ENCODE results near the gene PAX5.

PAX5 gene

DNA sequence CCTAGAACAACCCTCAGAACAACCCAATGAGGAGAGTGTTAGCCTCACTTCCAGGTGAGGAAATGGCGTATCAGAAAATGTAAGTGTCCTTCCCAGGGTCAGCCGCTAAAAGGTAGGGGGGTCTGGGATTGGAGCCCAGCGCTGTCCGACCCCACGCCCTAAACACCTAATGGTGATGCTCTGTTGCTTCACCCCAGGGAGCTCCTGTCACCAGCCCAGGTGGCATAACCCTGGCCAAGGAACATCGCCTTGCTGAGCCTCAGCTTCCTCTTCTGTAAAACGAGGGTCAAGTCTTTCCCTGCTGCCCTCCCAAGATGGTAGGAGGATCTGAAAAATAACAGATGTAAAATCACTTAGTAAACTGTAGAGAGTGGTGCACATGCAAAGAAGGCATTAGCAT is 132.5 kb downstream of the PAX5 start:
- DNase-seq (ENCODE audit: low read depth), result no peak

DNA sequence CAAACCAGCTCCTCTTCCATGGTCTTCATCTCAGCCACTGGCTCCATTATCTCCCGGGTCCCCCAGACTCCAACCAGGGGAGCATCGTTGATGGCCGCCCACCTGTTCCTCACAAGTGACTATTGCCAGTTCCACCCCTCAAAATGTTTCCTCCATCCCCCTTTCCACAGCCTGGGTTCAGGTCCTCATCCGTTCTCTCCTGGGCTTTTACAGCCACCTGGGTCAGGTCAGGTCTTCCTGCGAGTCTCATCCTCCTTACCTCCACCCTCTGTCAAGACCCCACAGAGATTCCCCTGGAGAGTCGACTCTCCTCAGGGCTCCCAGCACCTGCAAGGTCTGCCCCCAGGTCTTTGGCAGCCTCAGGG is 133.2 kb downstream of the PAX5 start:
- no peak for DNase-seq (ENCODE audit: low read depth)

DNA sequence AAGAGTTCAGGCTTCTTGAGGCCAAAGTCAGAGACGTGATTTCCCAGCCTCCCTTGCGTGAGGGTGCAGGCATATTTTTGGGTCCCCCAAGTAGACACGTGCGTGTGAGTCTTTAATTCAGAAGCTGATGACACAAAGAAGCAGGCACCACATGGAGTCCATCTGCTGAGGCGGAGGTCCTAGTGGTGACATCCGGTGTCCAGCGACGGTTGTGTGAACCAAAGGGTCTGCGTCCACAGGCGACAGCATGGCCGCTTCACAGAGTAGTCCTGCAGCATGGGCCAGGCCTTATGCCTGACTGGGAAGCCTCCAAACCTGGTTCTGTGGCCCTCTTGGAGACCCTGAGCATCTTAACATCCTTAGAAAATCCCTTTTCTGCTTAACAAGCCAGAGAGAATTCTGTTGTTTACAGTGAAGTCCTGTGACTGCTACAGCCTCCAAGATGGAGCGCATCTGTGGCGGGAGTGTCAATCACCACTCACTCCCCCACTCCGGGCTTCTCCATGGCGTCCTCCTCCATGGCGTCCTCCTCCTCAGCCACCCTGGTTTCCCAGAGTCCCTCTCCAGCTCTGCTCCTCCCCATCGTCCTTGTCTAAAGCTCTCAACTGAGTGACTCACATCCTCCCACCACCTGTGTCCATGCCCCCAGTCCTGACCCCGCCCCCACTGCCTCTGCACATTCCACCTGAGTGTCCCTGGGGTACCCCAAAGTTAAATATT is 133.8 kb downstream of the PAX5 start:
- DNase-seq (ENCODE audit: low read depth), result no peak

DNA sequence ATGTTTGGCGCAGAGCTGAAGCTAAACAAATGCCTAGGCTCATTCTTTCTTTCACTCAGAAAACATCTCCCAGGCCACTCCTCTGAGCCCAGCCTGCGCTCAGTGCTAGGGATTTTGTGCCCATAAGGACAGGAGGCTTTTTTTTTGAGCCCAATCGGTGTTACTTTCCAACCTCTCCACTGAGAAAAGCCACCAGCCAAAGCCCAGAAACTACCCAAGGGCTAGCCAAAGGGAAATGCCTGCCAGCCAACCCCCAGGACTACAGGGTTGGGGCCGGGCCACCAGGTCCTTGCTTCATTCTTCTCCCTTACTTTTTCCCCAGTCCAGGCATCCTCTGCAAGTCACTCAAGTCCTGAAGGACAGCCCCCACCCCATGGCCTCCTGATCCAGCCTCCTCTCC is 134.7 kb downstream of the PAX5 start:
- no peak for DNase-seq (ENCODE audit: low read depth)

DNA sequence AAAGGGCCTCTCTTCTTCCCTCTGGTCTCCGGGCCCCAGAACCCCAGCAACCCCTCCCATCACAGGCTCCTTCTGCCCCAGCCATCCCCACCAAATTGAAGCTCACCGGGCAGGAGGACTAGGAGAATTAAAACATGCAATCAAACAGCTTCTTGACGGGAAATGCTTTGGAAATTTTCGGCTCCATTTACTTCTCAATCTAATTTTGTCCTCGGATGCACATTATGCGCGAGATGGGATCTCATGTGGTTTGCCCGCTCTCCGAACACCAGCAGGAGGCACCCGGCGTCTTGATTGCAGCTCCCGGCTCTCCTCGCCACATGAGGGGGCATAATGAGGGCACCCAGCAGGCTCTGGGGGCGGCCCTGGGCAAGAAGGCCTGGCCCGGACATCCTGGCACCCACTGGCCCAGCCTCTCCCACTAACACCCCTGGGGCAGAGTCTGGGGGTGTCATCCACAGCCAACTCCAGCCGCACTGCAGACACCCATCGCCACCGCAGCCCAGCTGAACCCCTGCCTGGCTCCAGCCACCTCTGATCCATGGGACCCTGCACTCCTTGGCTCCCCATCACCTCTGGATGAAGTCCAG is 135.5 kb downstream of the PAX5 start:
- DNase-seq (ENCODE audit: low read depth), result no peak

DNA sequence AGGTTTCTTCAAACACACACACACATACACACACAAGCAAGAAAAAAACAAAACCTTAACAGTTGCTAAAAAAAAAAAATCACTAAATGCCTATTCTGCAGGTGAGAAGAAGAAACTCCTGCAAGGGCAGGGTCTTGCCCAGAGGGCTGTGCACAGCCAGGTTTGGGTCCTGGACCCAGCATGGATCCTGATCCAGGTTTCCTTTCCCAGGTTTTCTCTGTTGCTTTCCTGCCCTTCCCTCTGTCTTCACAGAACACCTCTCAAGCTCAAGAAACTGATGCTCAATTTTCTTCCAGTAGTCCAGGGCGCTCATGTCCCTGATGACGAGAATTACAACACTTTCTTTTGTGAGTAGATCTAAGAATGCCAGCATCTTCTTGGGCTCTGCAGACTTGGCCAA is 136.6 kb downstream of the PAX5 start:
- no peak for DNase-seq (ENCODE audit: low read depth)

DNA sequence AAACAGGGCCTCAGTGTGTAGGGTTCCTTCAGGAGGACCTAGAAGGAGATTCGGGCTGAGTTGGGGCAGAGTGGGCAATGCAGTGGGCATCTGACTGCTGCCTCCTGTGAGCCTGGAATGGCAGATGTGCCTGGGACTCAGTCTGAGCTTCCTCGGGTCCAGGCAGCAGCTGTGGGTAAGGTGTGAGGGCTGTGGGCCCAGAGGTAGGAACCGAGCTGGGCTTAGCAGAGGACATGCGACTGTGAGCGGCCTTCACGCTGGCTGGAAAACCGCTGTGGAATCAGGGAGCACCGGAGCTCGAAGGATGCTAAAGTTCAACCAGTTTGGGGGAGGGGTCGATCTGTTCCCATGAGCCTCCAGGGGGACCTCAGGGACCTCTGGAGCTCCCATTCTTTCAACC is 137.0 kb downstream of the PAX5 start:
- no peak for DNase-seq (ENCODE audit: low read depth)

DNA sequence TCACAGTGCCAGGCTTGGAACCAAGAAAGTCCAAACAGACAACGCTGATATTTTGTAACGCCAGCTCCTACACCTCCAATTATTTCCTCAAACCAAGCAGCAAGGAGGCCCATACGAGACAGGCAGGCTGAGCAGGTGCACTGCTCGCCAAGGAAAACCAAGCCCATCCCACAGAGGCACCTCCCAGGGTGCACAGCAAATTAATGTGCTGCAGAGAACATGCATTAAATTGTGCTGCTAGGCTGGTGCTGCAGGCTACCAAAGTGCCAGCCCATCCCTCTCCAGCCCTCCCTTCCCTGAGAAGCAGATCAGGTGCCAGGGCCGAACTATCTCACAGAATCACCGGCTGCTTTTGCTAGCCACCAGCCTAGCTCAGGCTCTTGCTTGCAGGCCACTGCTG is 137.8 kb downstream of the PAX5 start:
- DNase-seq (ENCODE audit: low read depth), result no peak

DNA sequence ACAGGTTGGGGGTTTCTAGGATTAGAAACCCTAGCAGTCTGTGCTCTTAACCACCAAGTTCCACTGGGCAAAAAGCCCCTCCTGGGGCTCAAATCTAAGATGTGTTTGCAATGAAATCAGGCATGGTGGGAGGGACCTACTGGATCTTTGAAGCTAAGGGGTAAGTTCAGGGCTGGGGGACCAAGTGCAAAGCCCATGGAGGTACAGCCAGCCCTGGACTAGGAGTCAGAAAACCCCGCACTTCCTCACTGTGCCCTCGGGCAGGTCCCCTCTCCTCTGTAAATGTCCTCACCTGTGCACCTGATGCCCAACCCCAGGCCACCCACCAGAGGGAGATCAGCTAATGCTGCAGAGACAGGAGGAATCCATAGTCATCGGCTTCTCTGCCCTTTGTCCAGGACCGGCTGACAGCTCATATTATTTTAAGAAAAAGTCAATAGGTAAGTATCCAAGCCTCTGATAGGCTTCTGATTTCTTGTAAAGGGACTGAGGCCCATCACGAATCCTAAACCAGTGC is 138.3 kb downstream of the PAX5 start:
- DNase-seq (ENCODE audit: low read depth), result no peak

DNA sequence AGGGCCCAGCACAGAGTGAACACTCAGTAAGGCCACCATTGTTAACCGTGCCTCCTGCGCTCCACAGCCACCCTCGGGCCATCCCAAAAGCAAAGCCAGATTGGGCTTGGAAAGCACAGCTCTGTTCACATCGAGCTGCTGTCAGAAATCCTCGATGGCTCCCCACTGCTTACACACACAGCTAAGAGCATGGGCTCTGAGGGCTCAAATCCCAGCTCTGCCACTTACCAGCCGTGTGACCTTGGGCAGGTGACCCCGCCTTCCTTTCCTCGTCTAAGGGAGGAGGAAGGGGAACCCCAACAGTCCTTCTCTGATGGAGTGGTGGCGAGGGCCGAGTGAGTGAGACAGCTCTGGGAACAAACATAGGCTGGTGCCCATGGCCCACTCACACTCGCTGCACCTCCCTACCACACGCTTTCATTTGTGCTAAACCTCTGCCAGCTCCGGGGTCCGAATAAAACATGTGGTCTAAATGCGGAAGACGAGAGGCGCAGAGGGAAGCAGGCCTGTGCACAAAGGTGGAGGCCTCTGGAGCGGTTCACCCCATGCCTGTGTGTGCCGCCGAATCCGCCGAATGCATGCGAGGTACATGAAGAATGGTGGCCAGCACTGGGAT is 139.3 kb downstream of the PAX5 start:
- DNase-seq (ENCODE audit: low read depth), result no peak

DNA sequence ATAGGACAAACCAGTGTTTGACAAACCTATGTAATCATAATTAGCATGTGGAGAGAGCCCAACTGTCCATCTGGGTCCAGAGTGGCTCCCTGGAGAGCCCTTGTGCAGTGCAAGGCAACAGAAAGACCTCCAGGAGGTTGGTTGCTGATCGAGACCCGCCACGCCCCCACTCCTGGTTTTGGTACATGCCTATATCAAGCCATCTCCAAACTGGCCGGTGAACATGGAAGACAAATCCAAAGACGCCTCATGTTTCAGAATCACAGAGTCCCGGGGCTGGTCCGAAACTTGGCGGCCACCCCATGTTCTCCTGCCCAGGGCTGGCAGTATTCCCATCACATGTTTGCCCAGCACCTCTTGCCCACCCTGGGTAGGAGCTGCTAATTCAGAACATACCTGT is 140.2 kb downstream of the PAX5 start:
- DNase-seq (ENCODE audit: low read depth), result no peak

DNA sequence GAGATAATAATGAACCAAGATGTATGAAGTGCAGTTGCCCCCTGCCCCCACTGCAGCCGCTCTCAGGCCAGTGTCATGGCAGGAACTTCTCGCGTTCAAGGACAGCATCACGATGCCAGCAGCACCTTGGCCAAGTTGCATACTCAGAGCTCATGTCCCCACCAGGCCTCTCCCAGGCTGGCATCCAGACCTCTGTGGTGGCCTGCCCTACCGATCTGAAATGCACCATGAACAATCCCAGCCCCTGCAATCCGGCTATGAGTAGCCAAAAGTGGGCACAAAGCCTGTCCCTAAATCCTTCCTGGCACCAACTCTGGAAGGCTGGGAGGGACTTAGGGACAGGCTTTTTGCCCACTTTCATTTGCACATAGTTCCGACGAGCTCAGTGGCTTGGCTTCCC is 140.9 kb downstream of the PAX5 start:
- DNase-seq (ENCODE audit: low read depth), result no peak

DNA sequence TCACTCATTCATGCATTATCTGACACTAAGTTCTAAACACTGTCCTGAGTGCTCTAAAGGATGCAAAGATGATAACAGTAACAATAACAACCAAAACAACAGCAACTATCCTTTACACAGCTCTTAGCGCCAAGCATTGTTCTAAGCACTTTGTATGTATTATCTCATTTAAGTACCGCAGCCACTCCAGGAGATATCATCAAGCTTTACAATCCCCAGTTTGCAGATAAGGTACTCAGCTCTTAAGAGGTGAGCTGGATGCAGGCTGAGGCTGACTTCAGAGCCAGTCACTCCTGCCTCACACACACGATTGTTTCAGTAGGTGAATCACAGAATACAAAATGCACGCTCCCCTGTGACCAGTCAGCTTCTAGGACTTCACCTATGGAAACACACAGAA is 141.8 kb downstream of the PAX5 start:
- DNase-seq (ENCODE audit: low read depth), result no peak

DNA sequence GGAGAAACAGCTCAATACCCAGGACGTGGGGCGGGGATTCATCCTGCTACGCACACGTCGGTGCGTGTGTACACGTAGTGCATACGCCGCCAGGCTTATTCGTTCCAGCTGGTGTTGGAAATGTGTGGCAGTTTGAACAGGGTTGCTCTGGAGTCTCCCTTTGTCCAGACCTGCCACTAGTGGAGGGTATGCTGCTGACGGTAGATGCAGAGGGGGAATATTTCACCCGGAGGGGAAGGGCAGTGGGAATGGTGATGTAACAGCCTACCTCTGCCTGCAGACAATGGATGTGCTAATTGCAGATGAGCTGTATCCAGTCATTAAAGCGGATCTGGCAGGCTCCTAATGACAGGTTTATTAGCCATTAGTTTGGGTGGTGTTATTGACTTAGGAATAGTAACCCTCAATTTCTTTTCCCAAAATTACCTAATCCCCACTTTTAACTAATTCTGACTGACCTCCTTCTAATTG is 142.7 kb downstream of the PAX5 start:
- DNase-seq (ENCODE audit: low read depth), result no peak

DNA sequence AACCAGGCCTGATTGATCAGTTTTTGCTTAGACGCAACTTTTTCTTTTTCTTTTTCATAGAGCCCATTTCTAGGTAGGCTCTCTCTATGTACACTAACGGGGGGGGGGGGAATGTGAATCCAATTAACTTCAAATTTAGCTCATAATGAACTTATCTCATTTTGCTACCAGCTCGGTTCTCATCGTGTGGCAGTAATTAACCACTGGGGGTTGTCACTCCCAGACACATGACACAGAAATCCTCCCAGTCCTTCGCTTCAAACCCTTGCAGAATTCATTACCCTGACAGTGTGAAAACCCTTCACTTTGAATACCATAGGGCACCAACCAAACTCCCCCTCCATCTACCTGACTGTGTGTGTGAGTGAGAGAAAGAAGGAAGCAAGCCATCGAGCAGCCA is 144.2 kb downstream of the PAX5 start:
- no peak for DNase-seq (ENCODE audit: low read depth)

DNA sequence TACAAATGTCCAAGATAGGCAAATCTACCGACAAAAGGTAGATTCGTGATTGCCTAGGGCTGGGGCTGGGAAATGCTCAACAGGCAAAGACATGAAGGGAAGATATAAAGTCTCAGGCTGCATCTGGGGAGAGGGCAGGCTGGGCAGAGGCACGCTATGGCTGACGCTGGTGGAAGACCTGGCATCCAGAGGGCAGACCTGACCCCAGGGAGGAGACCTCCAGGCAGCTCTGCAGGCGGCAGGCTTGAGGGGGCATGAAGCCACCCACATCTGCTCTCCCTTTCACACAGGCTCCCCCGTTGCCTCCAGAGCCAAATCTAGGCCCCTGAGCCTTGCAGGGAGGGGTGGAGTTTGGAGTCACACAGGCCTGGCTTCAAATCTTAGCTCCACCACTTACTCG is 145.5 kb downstream of the PAX5 start:
- no peak for DNase-seq (ENCODE audit: low read depth)

DNA sequence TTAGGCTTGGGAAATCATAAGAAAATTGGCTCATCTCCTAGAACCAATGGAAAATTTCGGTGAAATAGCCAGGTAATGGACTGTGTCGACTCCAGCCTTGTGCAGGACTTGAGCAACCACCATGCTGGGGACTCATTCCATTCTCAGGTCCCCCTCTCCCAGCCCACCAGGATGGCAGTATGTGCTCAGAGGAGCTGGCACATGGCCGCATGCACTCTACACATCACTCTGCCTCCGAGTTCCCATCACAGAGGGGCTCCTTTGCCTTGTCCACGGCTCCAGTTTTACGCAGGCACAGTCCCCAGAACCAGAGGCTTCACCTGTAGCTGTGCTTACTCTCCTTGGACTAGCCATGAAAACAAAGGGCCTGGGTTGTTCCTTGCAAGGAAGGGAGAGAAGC is 149.3 kb downstream of the PAX5 start:
- DNase-seq (ENCODE audit: low read depth), result no peak

DNA sequence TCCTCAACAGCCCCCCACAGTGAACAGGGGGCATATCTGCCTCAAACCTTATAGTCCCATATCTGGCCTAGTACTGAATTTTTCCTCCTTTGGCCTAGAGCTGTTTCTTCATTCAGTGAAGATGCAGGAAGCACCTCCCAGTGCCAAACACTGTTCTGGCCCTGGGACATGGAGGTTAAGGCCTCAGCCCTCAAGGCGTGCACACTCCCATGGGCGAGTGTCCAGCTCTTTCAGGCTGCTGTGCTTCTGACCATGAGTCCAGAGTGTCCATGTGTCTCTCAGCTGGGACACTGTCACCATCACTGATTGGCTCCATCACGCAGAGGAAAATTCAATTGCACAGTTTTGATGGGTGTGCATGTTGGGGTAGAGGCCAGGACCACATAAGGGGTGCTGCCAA is 151.5 kb downstream of the PAX5 start:
- no peak for DNase-seq (ENCODE audit: low read depth)

DNA sequence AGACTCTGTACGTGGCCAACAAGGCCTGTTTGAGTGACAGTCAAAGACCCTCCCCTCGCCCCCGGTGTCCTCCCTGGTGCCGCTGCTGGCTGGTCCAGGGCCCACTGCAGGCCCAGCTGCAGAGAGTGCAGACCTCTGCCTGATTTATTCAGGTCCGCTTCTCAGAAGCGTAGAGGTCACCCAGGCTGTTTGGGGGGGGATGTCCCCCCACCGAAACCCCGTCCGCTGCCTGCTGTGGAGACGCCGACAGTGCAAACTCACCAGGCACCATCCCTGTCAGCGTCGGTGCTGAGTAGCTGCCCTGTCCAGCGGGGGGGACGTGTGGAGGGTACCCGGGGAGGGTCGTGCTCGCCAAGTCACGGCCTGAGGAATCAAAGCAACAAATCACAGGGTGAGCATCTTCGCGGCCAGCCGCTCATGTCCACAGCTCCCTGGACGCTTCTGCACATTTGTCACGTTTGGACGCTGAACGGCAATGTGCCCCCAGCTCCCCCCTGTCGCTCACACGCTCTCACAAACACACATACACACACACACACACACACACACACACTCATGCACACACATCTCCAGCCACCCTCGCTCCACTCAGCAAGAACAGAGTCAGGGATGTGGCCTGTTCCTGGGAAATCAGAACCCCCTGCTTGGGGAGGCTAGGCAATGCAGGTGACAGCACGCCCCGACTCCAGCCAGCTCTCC is 152.2 kb downstream of the PAX5 start:
- DNase-seq (ENCODE audit: low read depth), result no peak

DNA sequence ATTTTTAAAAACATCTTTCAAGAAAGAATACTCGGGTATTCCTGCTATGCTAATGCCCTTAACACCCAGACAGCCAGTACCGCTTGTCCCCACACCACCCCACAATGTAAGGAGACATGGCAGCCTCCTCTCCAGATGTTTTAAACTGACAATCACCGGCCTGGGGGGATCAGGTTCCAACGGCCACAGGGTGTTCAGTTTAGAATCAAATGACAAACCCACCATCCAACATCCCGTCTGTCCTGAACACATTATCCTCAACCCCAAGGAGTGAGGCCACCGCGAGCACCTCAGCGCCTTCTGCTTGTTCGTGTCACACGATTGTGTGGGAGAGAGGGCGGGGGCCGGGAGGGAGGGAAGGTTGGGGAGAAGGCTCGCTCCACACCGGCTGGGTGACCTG is 152.8 kb downstream of the PAX5 start:
- DNase-seq (ENCODE audit: low read depth), result no peak

DNA sequence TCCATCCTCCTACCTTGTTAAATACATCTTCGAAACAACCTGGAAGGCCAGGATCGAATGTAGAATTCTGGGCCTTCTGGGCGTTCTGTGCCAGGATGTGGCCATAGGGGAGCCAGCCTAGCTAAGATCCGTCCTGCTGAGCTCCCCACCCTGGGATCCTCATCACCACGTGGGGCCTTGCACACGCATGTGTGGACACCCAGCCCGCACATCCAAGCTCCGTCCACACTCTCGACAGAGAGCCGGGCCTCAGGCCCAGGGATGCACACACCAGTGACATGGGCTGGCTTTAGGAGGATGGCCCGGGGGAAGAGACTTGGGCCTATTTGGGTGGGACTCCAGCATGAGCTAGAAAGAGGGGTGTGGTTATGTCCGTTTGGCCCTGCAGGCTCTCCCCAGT is 154.0 kb downstream of the PAX5 start:
- no peak for DNase-seq (ENCODE audit: low read depth)

DNA sequence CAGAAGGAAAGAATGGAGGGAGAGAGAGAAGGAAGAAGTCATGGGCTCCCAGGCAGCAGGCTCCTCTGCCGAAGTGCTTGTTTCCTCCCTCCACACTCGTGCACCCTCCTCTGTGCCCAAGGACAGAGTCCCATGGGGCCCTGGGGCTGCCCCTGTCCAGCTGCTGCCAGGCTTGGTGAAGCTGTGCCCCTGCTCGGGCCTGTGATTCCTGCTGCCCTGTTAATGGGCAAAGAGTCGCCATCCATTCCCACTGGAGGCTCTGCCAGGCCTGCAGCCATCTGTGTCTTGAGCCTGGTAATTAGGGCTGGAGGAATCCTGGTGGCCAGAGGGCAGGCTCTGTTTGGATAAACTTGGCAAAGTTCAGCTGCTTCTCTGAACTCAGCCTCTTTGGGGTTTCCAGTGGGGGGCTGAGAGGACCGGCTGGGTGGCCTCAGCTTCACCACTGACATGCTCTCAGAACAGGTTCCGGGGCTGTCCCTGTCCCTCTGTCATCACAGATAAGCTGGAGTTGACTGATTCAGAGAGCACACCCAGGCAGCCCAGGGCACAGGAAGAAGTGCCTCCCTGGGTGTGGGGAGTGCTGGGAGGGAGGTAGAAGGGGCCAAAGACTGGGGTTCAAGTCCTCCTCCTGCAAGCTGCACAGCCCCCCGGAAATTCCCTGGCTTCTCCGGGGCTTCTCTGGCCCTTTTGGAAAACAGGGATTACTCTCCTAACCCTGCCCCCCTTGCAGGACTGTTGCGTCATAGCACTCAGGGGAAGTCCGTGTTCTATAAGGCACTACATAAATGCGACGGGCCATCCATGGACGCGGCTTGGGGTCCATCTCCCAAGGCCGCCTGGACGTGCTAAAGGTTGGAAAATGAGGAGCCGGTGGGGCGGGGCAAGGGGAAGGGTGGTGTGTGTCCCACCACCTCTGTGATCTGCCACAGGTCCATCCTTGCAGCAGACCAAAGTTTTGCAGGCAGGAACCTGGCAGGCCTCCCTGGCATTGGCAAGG is 154.8 kb downstream of the PAX5 start:
- no peak for DNase-seq (ENCODE audit: low read depth)

Measured in activated T-cell treated with anti-CD3 and anti-CD28 coated beads for 1 hour (primary cell).